SK-N-SH (cell line): ENCODE measurements around the gene CTF1. TPM values are rescaled to one million over a fixed set of nuclear protein-coding genes. Genes with fewer than 3 reads are reported as not detected.
A peak's percentile ranks its signal among the peaks of the same experiment; 100 is the strongest.

Experiments
- CTCF ChIA-PET: fragments of 300-600, 350-600 bp; formaldehyde crosslinking; extraction: SDS; loops from one replicate; lab custom pipeline; 2021; lab: Yijun Ruan, JAX
- POLR2A ChIA-PET: fragments of 350-600 bp; sonication (Branson Sonifier 250); formaldehyde crosslinking; extraction: SDS; loops from one replicate; lab custom pipeline; 2020; ENCODE audit warnings: antibody characterized with exemption, inconsistent platforms; lab: Yijun Ruan, JAX
- DNase-seq: peaks from one replicate; pipeline ENCODE4 v3.0.0; 2012
- H2AFZ ChIP-seq: fragments of 200-600 bp; sonication (generic); 2 replicates; pipeline ENCODE4 v1.8.1; 2016; ENCODE audit warnings: antibody characterized with exemption, mild to moderate bottlenecking, low read depth
- H3F3A ChIP-seq: fragments of 200-600 bp; sonication (generic); replicated peaks from 2 replicates; pipeline ENCODE3; 2016; ENCODE audit warnings: antibody characterized with exemption, mild to moderate bottlenecking; ENCODE audit not compliant: insufficient read depth
- H3K27ac ChIP-seq, 2 experiments: fragments of 200-500 bp in 1 of 2; fragments of 200-600 bp in 1 of 2; sonication (Bioruptor generic) in 1 of 2; sonication (generic), shearing (Covaris generic) in 1 of 2; 2 replicates each; pipeline versions ENCODE4 v1.5.1 to v1.6.1; 2014 to 2016; ENCODE audit warnings: low read depth in 2 of 2, inconsistent platforms in 1 of 2, low read length in 1 of 2, mild to moderate bottlenecking in 1 of 2, mixed read lengths in 1 of 2
- H3K27me3 ChIP-seq: fragments of 200-600 bp; sonication (generic), shearing (Covaris generic); 2 replicates; pipeline ENCODE4 v1.6.1; 2016; ENCODE audit warnings: mixed run types; ENCODE audit not compliant: insufficient read depth
- H3K36me3 ChIP-seq, 2 experiments: fragments of 200-500 bp in 1 of 2; fragments of 200-600 bp in 1 of 2; sonication (Bioruptor generic) in 1 of 2; sonication (generic) in 1 of 2; replicated peaks in 1 of 2; 2 replicates each; pipeline versions ENCODE3 to v1.5.1; 2014 to 2016; ENCODE audit warnings: low read length in 1 of 2, mild to moderate bottlenecking in 1 of 2; ENCODE audit not compliant: insufficient read depth in 2 of 2, control insufficient read depth in 1 of 2
- H3K4me1 ChIP-seq, 2 experiments: fragments of 200-500 bp in 1 of 2; fragments of 200-600 bp in 1 of 2; sonication (Bioruptor generic) in 1 of 2; sonication (generic), shearing (Covaris generic) in 1 of 2; 2 replicates each; pipeline versions ENCODE4 v1.5.1 to v1.6.1; 2014 to 2016; ENCODE audit warnings: low read depth in 1 of 2, low read length in 1 of 2, mixed run types in 1 of 2; ENCODE audit not compliant: insufficient read depth in 2 of 2, control insufficient read depth in 1 of 2
- H3K4me2 ChIP-seq: fragments of 200-600 bp; sonication (generic), shearing (Covaris generic); 2 replicates; pipeline ENCODE4 v1.6.1; 2017; ENCODE audit warnings: mixed run types
- H3K4me3 ChIP-seq, 2 experiments: fragments of 200-500 bp in 1 of 2; fragments of 200-600 bp in 1 of 2; sonication (Bioruptor generic) in 1 of 2; sonication (generic), shearing (Covaris generic) in 1 of 2; 2 replicates each; pipeline versions ENCODE4 v1.5.1 to v1.8.1; 2014 to 2016; ENCODE audit warnings: low read depth in 2 of 2, inconsistent platforms in 1 of 2, low read length in 1 of 2, mild to moderate bottlenecking in 1 of 2, mixed read lengths in 1 of 2, moderate library complexity in 1 of 2
- H3K79me2 ChIP-seq: fragments of 200-600 bp; sonication (generic); 2 replicates; pipeline ENCODE4 v1.8.1; 2017; ENCODE audit warnings: mild to moderate bottlenecking; ENCODE audit not compliant: insufficient read depth
- H3K9ac ChIP-seq: fragments of 200-600 bp; sonication (generic); 2 replicates; pipeline ENCODE4 v1.6.1; 2017; ENCODE audit warnings: mixed run types
- H3K9me2 ChIP-seq: fragments of 200-600 bp; sonication (generic); 2 replicates; pipeline ENCODE4 v1.6.1; 2017; ENCODE audit warnings: mixed run types
- H3K9me3 ChIP-seq: fragments of 200-600 bp; sonication (generic); 2 replicates; pipeline ENCODE4 v1.6.1; 2017; ENCODE audit warnings: mixed run types, mild to moderate bottlenecking, moderate library complexity
- H4K20me1 ChIP-seq: fragments of 200-600 bp; sonication (generic); 2 replicates; pipeline ENCODE4 v1.6.1; 2017; ENCODE audit warnings: mild to moderate bottlenecking, mixed run types; ENCODE audit not compliant: insufficient read depth
- CTCF ChIP-seq: fragments of 200-600 bp; sonication (generic); IDR thresholded peaks from 2 replicates; pipeline ENCODE4 v1.6.1; 2017; ENCODE audit warnings: antibody characterized with exemption, mild to moderate bottlenecking, moderate library complexity
- ELF1 ChIP-seq: IDR thresholded peaks from 2 replicates; pipeline ENCODE4 v1.4.0; 2012
- GATA2 ChIP-seq: sonication (generic); formaldehyde crosslinking; IDR thresholded peaks from 2 replicates; pipeline ENCODE4 v1.5.0; 2020; ENCODE audit warnings: mild to moderate bottlenecking, missing genetic modification reagents
- IRF3 ChIP-seq: fragments of 150-350 bp; IDR thresholded peaks from 2 replicates; pipeline ENCODE4 v1.6.1; 2016; ENCODE audit warnings: mild to moderate bottlenecking, low read depth, low read length
- JUND ChIP-seq: IDR thresholded peaks from 2 replicates; pipeline ENCODE4 v1.4.0; 2012
- NFIC ChIP-seq: IDR thresholded peaks from 2 replicates; pipeline ENCODE4 v1.4.0; 2012; ENCODE audit warnings: borderline replicate concordance
- POLR2AphosphoS5 ChIP-seq: IDR thresholded peaks from 2 replicates; pipeline ENCODE4 v1.6.1; 2012; ENCODE audit warnings: low read depth, low read length
- RAD21 ChIP-seq: IDR thresholded peaks from 2 replicates; pipeline ENCODE4 v1.6.1; 2012; ENCODE audit warnings: mild to moderate bottlenecking, low read length
- RCOR1 ChIP-seq: fragments of 150-350 bp; IDR thresholded peaks from 2 replicates; pipeline ENCODE4 v1.6.1; 2017; ENCODE audit warnings: antibody characterized with exemption, low read length
- REST ChIP-seq: IDR thresholded peaks from 2 replicates; pipeline ENCODE4 v1.6.1; 2012; ENCODE audit warnings: mild to moderate bottlenecking, low read depth, low read length, moderate library complexity
- RXRA ChIP-seq: IDR thresholded peaks from 2 replicates; pipeline ENCODE4 v1.4.0; 2012; ENCODE audit warnings: low read depth, mild to moderate bottlenecking, borderline replicate concordance
- SIN3A ChIP-seq: IDR thresholded peaks from 2 replicates; pipeline ENCODE4 v1.6.1; 2012; ENCODE audit warnings: low read depth, mild to moderate bottlenecking, low read length, moderate library complexity, borderline replicate concordance
- TAF1 ChIP-seq: IDR thresholded peaks from 2 replicates; pipeline ENCODE4 v1.6.1; 2012; ENCODE audit warnings: low read depth, mild to moderate bottlenecking, low read length, moderate library complexity, borderline replicate concordance
- TCF12 ChIP-seq: IDR thresholded peaks from 2 replicates; pipeline ENCODE4 v1.4.0; 2012
- TEAD4 ChIP-seq: IDR thresholded peaks from 2 replicates; pipeline ENCODE4 v1.4.0; 2012; ENCODE audit warnings: mild to moderate bottlenecking, borderline replicate concordance; ENCODE audit not compliant: insufficient read depth
- YY1 ChIP-seq: IDR thresholded peaks from 2 replicates; pipeline ENCODE4 v1.4.0; 2012; ENCODE audit warnings: low read depth, mild to moderate bottlenecking
- WGBS: methylation state at CpG from one replicate; pipeline ENCODE4 v1.1.6; 2017; ENCODE audit warnings: low lambda C conversion rate; 5-methylcytosine and 5-hydroxymethylcytosine counted together
- polyA plus RNA-seq, 3 experiments: library from polyadenylated mRNA; depleted of rRNA; stranded (reverse); fragments of >200 nt; gene quantifications; 2 replicates each; pipeline ENCODE4 v1.2.3, GENCODE V29; 2012
- TF ChIP-seq, protein P1 (sequence below): IDR thresholded peaks from 2 replicates; pipeline ENCODE4 v1.4.0; 2012; ENCODE audit warnings: low read depth, borderline replicate concordance
- TF ChIP-seq, protein P2 (sequence below): IDR thresholded peaks from 2 replicates; pipeline ENCODE4 v1.4.0; 2012; ENCODE audit warnings: low read depth
- TF ChIP-seq, protein P3 (sequence below): IDR thresholded peaks from 2 replicates; pipeline ENCODE4 v1.4.0; 2012; ENCODE audit warnings: low read depth, borderline replicate concordance
- TF ChIP-seq, protein P4 (sequence below): IDR thresholded peaks from 2 replicates; pipeline ENCODE4; 2012

The CTF1 gene
- polyA plus RNA-seq, 1 of the 3 experiments (the other 2 are of a cell fraction) = 45.7 TPM

GRCh38 chr16:30948667-30949649 is 52.5 kb downstream of the CTF1 start, which contains the start of gene ORAI3:
ORAI3 (plus strand) TSS chr16:30949068; CDS start chr16:30949290, 222 bp downstream.
- H3K27me3 ChIP-seq = no peaks in the 10 kb centered on the region
- peak within 1 kb of the TSS; percentile 86 for H3K9ac ChIP-seq
- H3K79me2 ChIP-seq = peaks cover 12% of the 10 kb centered on the region
- no peaks in the 10 kb centered on the region for H3K9me2 ChIP-seq
- H3K4me2 ChIP-seq = peak within 1 kb of the TSS; percentile 97
- peak within 1 kb of the TSS; percentile 86 to 91 for H3K27ac ChIP-seq
- no peaks in the 10 kb centered on the region for H3K9me3 ChIP-seq
- CTCF ChIA-PET = interaction anchor here (0.7 to 6.4 kb wide), 4 partner anchors 8 to 494 kb away, joined by 3 to 45 read pairs (median 6); partner anchors contain the start of gene ZNF843
- H3K4me1 ChIP-seq = peaks cover 0 to 29% of the 10 kb centered on the region in 2 experiments; a peak in 1 of 4 replicates
- H3K4me3 ChIP-seq = peak within 1 kb of the TSS; percentile 80 to 93
- peak within 1 kb of the TSS; percentile 59; the same call in 1 of the 2 replicates for H2AFZ ChIP-seq
- H4K20me1 ChIP-seq = no peaks in the 10 kb centered on the region
- H3F3A ChIP-seq = peaks cover 49% of the 10 kb centered on the region
- WGBS = 0% methylated on average over 20 of the region's 70 CpGs
- peak; percentile 80 for DNase-seq
- POLR2A ChIA-PET = interaction anchor here (0.7 to 1.3 kb wide), 4 partner anchors 7 to 134 kb away, joined by 3 to 6 read pairs (median 4); partner anchors contain the start of gene FBXL19
- peaks cover 8 to 18% of the 10 kb centered on the region in 2 experiments for H3K36me3 ChIP-seq
- TF ChIP-seq SIN3A = peak; percentile 46; the same call in 1 of the 2 replicates
- TF ChIP-seq NFIC = no peak
- 0 out of 2 replicates have a peak, but pooled peaks have one; percentile 49 for TF ChIP-seq YY1
- TF ChIP-seq JUND = peak; percentile 8; the same call in 1 of the 2 replicates
- TF ChIP-seq TEAD4 = no peak
- TF ChIP-seq POLR2AphosphoS5 = peak; percentile 71
- TF ChIP-seq, protein P1, sequence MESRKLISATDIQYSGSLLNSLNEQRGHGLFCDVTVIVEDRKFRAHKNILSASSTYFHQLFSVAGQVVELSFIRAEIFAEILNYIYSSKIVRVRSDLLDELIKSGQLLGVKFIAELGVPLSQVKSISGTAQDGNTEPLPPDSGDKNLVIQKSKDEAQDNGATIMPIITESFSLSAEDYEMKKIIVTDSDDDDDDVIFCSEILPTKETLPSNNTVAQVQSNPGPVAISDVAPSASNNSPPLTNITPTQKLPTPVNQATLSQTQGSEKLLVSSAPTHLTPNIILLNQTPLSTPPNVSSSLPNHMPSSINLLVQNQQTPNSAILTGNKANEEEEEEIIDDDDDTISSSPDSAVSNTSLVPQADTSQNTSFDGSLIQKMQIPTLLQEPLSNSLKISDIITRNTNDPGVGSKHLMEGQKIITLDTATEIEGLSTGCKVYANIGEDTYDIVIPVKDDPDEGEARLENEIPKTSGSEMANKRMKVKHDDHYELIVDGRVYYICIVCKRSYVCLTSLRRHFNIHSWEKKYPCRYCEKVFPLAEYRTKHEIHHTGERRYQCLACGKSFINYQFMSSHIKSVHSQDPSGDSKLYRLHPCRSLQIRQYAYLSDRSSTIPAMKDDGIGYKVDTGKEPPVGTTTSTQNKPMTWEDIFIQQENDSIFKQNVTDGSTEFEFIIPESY = peak; percentile 39; the same call in 1 of the 2 replicates
- peak; percentile 58 for TF ChIP-seq TAF1
- TF ChIP-seq, protein P2, sequence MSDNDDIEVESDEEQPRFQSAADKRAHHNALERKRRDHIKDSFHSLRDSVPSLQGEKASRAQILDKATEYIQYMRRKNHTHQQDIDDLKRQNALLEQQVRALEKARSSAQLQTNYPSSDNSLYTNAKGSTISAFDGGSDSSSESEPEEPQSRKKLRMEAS = peak; percentile 32; the same call in 1 of the 2 replicates
- TF ChIP-seq GATA2 (CRISPR knock-in tag) = no peak
- TF ChIP-seq RAD21 = no peak
- TF ChIP-seq ELF1 = peak; percentile 66; the same call in 1 of the 2 replicates
- peak; percentile 25; the same call in 1 of the 2 replicates for TF ChIP-seq TCF12
- no peak for TF ChIP-seq REST
- no peak for TF ChIP-seq RCOR1
- TF ChIP-seq, protein P3, sequence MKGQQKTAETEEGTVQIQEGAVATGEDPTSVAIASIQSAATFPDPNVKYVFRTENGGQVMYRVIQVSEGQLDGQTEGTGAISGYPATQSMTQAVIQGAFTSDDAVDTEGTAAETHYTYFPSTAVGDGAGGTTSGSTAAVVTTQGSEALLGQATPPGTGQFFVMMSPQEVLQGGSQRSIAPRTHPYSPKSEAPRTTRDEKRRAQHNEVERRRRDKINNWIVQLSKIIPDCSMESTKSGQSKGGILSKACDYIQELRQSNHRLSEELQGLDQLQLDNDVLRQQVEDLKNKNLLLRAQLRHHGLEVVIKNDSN = peak; percentile 65
- TF ChIP-seq, protein P4, sequence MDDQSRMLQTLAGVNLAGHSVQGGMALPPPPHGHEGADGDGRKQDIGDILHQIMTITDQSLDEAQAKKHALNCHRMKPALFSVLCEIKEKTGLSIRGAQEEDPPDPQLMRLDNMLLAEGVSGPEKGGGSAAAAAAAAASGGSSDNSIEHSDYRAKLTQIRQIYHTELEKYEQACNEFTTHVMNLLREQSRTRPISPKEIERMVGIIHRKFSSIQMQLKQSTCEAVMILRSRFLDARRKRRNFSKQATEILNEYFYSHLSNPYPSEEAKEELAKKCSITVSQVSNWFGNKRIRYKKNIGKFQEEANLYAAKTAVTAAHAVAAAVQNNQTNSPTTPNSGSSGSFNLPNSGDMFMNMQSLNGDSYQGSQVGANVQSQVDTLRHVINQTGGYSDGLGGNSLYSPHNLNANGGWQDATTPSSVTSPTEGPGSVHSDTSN = peak; percentile 37
- no peak for TF ChIP-seq IRF3
- no peak for TF ChIP-seq RXRA
- no peak for TF ChIP-seq CTCF
